ENCODE data around the gene CNKSR3.

The CNKSR3 gene

GRCh38 chr6:154481521-154482013 is 28.9 kb downstream of the CNKSR3 start:
- no peak for TF ChIP-seq CTCF (IDR thresholded peaks at IDR 0.05; ENCODE audit: low read depth, low read length)
- no peak for DNase-seq (ENCODE audit: low read depth in 2 of 2)
- no peak overlapping the region for H3K4me3 ChIP-seq (replicated peaks in 1 of 2; ENCODE audit: low read depth in 2 of 2, low read length in 2 of 2)

GRCh38 chr6:154479771-154480639 is 30.5 kb downstream of the CNKSR3 start:
- TF ChIP-seq CTCF (IDR thresholded peaks at IDR 0.05; ENCODE audit: low read depth, low read length): no peak
- H3K4me3 ChIP-seq (replicated peaks in 1 of 2; ENCODE audit: low read depth in 2 of 2, low read length in 2 of 2): peak overlapping the region in 1 of 2 donors; percentile 6
- DNase-seq (ENCODE audit: low read depth in 2 of 2): peak in 1 of 2 donors; percentile 31

GRCh38 chr6:154479351-154479769 is 31.1 kb downstream of the CNKSR3 start:
- no peak for TF ChIP-seq CTCF (IDR thresholded peaks at IDR 0.05; ENCODE audit: low read depth, low read length)
- peak overlapping the region in 1 of 2 donors; percentile 13 for H3K4me3 ChIP-seq (replicated peaks in 1 of 2; ENCODE audit: low read depth in 2 of 2, low read length in 2 of 2)
- peak; percentile 54 to 64 for DNase-seq (ENCODE audit: low read depth in 2 of 2)

- no peak for TF ChIP-seq CTCF (IDR thresholded peaks at IDR 0.05; ENCODE audit: low read depth, low read length)
- DNase-seq (ENCODE audit: low read depth in 2 of 2): no peak
- H3K4me3 ChIP-seq (replicated peaks in 1 of 2; ENCODE audit: low read depth in 2 of 2, low read length in 2 of 2): no peak overlapping the region
These were observed 31.8 kb downstream of the CNKSR3 start for GRCh38 chr6:154478701-154479060.

- no peak overlapping the region for H3K4me3 ChIP-seq (replicated peaks in 1 of 2; ENCODE audit: low read depth in 2 of 2, low read length in 2 of 2)
- DNase-seq (ENCODE audit: low read depth in 2 of 2): no peak
- no peak for TF ChIP-seq CTCF (IDR thresholded peaks at IDR 0.05; ENCODE audit: low read depth, low read length)
These were observed 32.3 kb downstream of the CNKSR3 start for GRCh38 chr6:154478021-154478700.

GRCh38 chr6:154476494-154476893 is 34.0 kb downstream of the CNKSR3 start:
- TF ChIP-seq CTCF (IDR thresholded peaks at IDR 0.05; ENCODE audit: low read depth, low read length): no peak
- no peak overlapping the region for H3K4me3 ChIP-seq (replicated peaks in 1 of 2; ENCODE audit: low read depth in 2 of 2, low read length in 2 of 2)
- DNase-seq (ENCODE audit: low read depth in 2 of 2): no peak
